B cell (primary cell): ENCODE results near the gene ATN1. TPM values are rescaled to one million over a fixed set of nuclear protein-coding genes. Genes with fewer than 3 reads are reported as not detected.

Source experiments
- ATAC-seq: fragments of 200-7000 bp; cut with Tn5 transposase; one replicate; pipeline ENCODE4 v1.10.0; 2021; ENCODE audit warnings: low read depth, mild to moderate bottlenecking, moderate number of reproducible peaks, moderate library complexity
- CTCF ChIA-PET: fragments of 350-600 bp; sonication (Branson Sonifier 250); formaldehyde crosslinking; loops from one replicate; lab custom pipeline; 2021; ENCODE audit warnings: antibody characterized with exemption, inconsistent platforms; lab: Charles Lee
- POLR2A ChIA-PET: fragments of 350-600 bp; sonication (Branson Sonifier 250); formaldehyde crosslinking; loops from one replicate; lab custom pipeline; 2021; ENCODE audit warnings: antibody characterized with exemption; lab: Charles Lee
- DNase-seq: peaks from one replicate; pipeline ENCODE4 v3.0.0; 2013
- H2AFZ ChIP-seq: 2 replicates; pipeline ENCODE4 v1.6.1; 2012; ENCODE audit warnings: mild to moderate bottlenecking, low read depth, low read length; ENCODE audit not compliant: insufficient read depth, poor library complexity, severe bottlenecking
- H3K27ac ChIP-seq, 2 donors: 1 replicate in 1 of 2; 2 replicates in 1 of 2; pipeline ENCODE4 v1.5.1; 2012 to 2013; ENCODE audit warnings: low read length in 2 of 2, mild to moderate bottlenecking in 2 of 2, moderate library complexity in 1 of 2
- H3K27me3 ChIP-seq, 4 experiments: fragments of 200-600 bp in 1 of 4; sonication (generic) in 1 of 4; replicated peaks in 1 of 4; 1 replicate in 2 of 4; 2 replicates in 2 of 4; pipeline versions ENCODE4 v1.6.1 to v1.7.0; 2013 to 2016; ENCODE audit warnings: low read length in 3 of 4, mild to moderate bottlenecking in 2 of 4, mixed read lengths in 1 of 4, moderate library complexity in 1 of 4; ENCODE audit not compliant: insufficient read depth in 4 of 4, control insufficient read depth in 3 of 4; ENCODE audit errors: control extremely low read depth in 1 of 4
- H3K36me3 ChIP-seq, 2 experiments: replicated peaks in 1 of 2; 1 replicate in 1 of 2; 2 replicates in 1 of 2; pipeline versions ENCODE4 v1.6.1 to v1.7.1; 2013; ENCODE audit warnings: low read length in 1 of 2; ENCODE audit not compliant: insufficient read depth in 2 of 2, control insufficient read depth in 1 of 2; ENCODE audit errors: control extremely low read depth in 1 of 2, extremely low read depth in 1 of 2
- H3K4me1 ChIP-seq, 2 donors: fragments of 200-600 bp in 1 of 2; sonication (generic) in 1 of 2; 1 replicate in 1 of 2; 2 replicates in 1 of 2; pipeline versions ENCODE4 v1.5.1 to v1.6.1; 2013 to 2017; ENCODE audit warnings: low read length in 2 of 2; ENCODE audit not compliant: control insufficient read depth in 2 of 2, insufficient read depth in 2 of 2
- H3K4me2 ChIP-seq: replicated peaks from 2 replicates; pipeline ENCODE3; 2012; ENCODE audit warnings: mild to moderate bottlenecking, low read depth, low read length; ENCODE audit not compliant: poor library complexity, severe bottlenecking
- H3K4me3 ChIP-seq, 5 experiments: fragments of 200-600 bp in 1 of 5; sonication (generic) in 1 of 5; 1 replicate in 3 of 5; 2 replicates in 2 of 5; pipeline versions ENCODE4 v1.5.1 to v1.7.0; 2011 to 2016; ENCODE audit warnings: low read length in 4 of 5, mild to moderate bottlenecking in 4 of 5, low read depth in 2 of 5, control low read depth in 1 of 5, moderate library complexity in 1 of 5; ENCODE audit not compliant: insufficient read depth in 1 of 5; ENCODE audit errors: control extremely low read depth in 1 of 5, extremely low read depth in 1 of 5
- H3K79me2 ChIP-seq: fragments of 200-600 bp; sonication (generic); one replicate; pipeline ENCODE4 v1.6.0; 2016; ENCODE audit warnings: low read length; ENCODE audit not compliant: control insufficient read depth, insufficient read depth
- H3K9ac ChIP-seq: fragments of 200-600 bp; sonication (generic); 2 replicates; pipeline ENCODE4 v1.6.1; 2017; ENCODE audit warnings: mild to moderate bottlenecking, low read length, moderate library complexity
- H3K9me3 ChIP-seq, 3 donors: one replicate each; pipeline versions ENCODE4 v1.6.1 to v1.7.1; 2013; ENCODE audit warnings: low read length in 2 of 3; ENCODE audit not compliant: control insufficient read depth in 2 of 3, insufficient read depth in 1 of 3; ENCODE audit errors: control extremely low read depth in 1 of 3
- H4K20me1 ChIP-seq: 2 replicates; pipeline ENCODE4 v1.6.0; 2012; ENCODE audit warnings: mild to moderate bottlenecking, low read length; ENCODE audit not compliant: insufficient read depth, control insufficient read depth, poor library complexity, severe bottlenecking
- H3K27ac Mint-ChIP-seq: one replicate; pipeline ENCODE4 v1.8.0; 2021; ENCODE audit warnings: mixed read lengths
- H3K27me3 Mint-ChIP-seq: one replicate; pipeline ENCODE4 v1.8.0; 2021; ENCODE audit warnings: mixed read lengths
- H3K4me1 Mint-ChIP-seq: one replicate; pipeline ENCODE4 v1.8.0; 2021; ENCODE audit warnings: mixed read lengths
- H3K4me3 Mint-ChIP-seq: one replicate; pipeline ENCODE4 v1.8.0; 2021; ENCODE audit warnings: mixed read lengths
- H3K9me3 Mint-ChIP-seq: one replicate; pipeline ENCODE4 v1.8.0; 2022; ENCODE audit warnings: mixed read lengths; ENCODE audit not compliant: insufficient read depth
- EZH2 ChIP-seq: IDR thresholded peaks from 2 replicates; pipeline ENCODE4 v1.6.1; 2012; ENCODE audit warnings: borderline replicate concordance, low read depth, mild to moderate bottlenecking, moderate library complexity, low read length; ENCODE audit not compliant: insufficient read depth, poor library complexity, severe bottlenecking
- WGBS: methylation state at CpG from one replicate; pipeline ENCODE4 v1.1.5; 2013; ENCODE audit warnings: missing lambda C conversion rate; ENCODE audit not compliant: insufficient coverage; 5-methylcytosine and 5-hydroxymethylcytosine counted together
- intact Hi-C: fragments of 100-400 bp; cut with micrococcal nuclease; formaldehyde crosslinking; loops from one replicate; pipeline ENCODE4 v1.10.0; 2022
- polyA plus RNA-seq: library from polyadenylated mRNA; depleted of rRNA; stranded (reverse); fragments of >200 nt; gene quantifications from 2 replicates; pipeline ENCODE4 v1.2.3, GENCODE V29; 2012
- total RNA-seq, 2 donors: library from RNA; stranded (reverse); fragments of 120-200 nt in 1 of 2; gene quantifications; 1 replicate in 1 of 2; 2 replicates in 1 of 2; pipeline versions ENCODE4 v1.2.3 to v1.2.4, GENCODE V29; 2013 to 2022
- TF ChIP-seq, protein P1 (sequence below): fragments of 200-600 bp; IDR thresholded peaks from one replicate; pipeline ENCODE4 v1.8.0; 2022; ENCODE audit warnings: antibody characterized with exemption, mild to moderate bottlenecking

ATN1 gene
- total and polyA plus RNA-seq, 2 donors (not counting 1 experiment from before 2014, with no cell fraction given): 21.0 to 50.8 TPM

DNA sequence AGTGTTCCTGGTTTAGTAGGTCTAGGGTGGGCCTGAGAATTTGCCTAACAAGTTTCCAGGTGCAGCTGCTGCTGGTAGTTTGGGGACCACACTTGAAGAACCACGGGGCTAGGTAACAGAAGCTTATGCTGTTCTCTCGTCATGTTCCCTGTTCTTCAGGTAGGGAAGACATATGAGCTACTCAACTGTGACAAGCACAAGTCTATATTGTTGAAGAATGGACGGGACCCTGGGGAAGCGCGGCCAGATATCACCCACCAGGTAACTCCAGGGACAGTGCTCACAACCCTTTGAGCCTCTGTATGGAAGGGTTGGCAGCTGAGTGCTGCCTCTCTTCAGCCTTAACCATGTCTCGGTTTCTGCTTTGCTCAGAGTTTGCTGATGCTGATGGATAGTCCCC is 46.4 kb downstream of the ATN1 start:
- Histone ChIP-seq H4K20me1 (peaks cover 20% of the 10 kb centered on the region), H3K79me2 (peaks cover 53% of the 10 kb centered on the region), H3K9me3 (no peaks in the 10 kb centered on the region), H3K36me3 (peaks cover 1 to 48% of the 10 kb centered on the region in 2 experiments), H3K9ac (no peak overlapping the region), H3K4me3 (no peak overlapping the region), H3K27ac (no peak overlapping the region), H3K4me1 (peaks cover 14 to 19% of the 10 kb centered on the region in 2 donors), H3K4me2 (no peak overlapping the region), H3K27me3 (no peaks in the 10 kb centered on the region), H2AFZ (no peak overlapping the region)
- POLR2A ChIA-PET: no interaction called here
- TF ChIP-seq EZH2: no peak
- TF ChIP-seq, protein P1, sequence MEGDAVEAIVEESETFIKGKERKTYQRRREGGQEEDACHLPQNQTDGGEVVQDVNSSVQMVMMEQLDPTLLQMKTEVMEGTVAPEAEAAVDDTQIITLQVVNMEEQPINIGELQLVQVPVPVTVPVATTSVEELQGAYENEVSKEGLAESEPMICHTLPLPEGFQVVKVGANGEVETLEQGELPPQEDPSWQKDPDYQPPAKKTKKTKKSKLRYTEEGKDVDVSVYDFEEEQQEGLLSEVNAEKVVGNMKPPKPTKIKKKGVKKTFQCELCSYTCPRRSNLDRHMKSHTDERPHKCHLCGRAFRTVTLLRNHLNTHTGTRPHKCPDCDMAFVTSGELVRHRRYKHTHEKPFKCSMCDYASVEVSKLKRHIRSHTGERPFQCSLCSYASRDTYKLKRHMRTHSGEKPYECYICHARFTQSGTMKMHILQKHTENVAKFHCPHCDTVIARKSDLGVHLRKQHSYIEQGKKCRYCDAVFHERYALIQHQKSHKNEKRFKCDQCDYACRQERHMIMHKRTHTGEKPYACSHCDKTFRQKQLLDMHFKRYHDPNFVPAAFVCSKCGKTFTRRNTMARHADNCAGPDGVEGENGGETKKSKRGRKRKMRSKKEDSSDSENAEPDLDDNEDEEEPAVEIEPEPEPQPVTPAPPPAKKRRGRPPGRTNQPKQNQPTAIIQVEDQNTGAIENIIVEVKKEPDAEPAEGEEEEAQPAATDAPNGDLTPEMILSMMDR: no peak
- no peak for ATAC-seq
- Mint-ChIP-seq H3K27ac (no peak overlapping the region), H3K27me3 (no peaks in the 10 kb centered on the region), H3K4me1 (peaks cover 27% of the 10 kb centered on the region), H3K9me3 (no peaks in the 10 kb centered on the region), H3K4me3 (no peak overlapping the region)
- intact Hi-C loops: no loop called here
- no peak for DNase-seq
- WGBS: 80% methylated on average over 6 of the region's 6 CpGs
- CTCF ChIA-PET: interaction anchor here (0.8 to 2.3 kb wide), 5 partner anchors 30 to 145 kb away, joined by 3 to 9 read pairs (median 3); partner anchors contain the start of genes C12orf57 and RNU7-1

DNA sequence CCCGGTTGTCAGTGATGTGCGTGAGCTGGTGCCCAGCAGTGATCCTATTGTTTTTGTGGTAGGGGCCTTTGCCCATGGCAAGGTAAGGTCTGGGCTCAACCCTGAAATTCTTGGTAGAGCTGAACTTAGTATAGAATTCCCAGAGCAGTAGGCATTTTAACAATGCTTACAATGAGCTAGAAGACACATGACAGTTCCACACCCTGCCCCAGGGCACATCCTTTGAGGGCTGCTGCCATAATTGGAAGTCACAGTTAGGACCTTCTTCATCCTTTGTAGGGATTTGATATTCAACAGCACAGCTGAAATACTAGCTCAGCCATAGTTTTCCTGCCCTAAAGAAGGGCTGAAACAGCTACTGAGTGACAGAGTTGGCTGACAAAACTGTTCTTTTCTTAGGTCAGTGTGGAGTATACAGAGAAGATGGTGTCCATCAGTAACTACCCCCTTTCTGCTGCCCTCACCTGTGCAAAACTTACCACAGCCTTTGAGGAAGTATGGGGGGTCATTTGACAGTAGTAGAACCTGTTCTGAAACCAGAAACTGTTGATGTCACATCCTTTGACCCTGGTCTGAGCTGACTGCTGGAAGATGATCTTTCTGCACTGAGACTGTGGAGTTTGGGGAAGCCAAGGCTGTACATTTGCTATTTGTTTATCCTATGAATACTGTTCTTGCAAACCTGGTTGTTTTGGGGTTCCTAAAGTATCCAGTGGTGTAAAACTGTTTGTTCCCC is 47.7 kb downstream of the ATN1 start:
- CTCF ChIA-PET: interaction anchor here (0.8 to 2.3 kb wide), 6 partner anchors 31 to 209 kb away, joined by 3 to 9 read pairs (median 4); partner anchors contain the start of genes C12orf57, C1R, LPCAT3 and RNU7-1
- Histone ChIP-seq H3K27ac (no peak overlapping the region), H4K20me1 (peaks cover 17% of the 10 kb centered on the region), H3K4me3 (no peak overlapping the region), H3K4me2 (no peak overlapping the region), H3K27me3 (no peaks in the 10 kb centered on the region), H3K9me3 (no peaks in the 10 kb centered on the region), H3K79me2 (peaks cover 41% of the 10 kb centered on the region), H3K4me1 (peaks cover 7 to 9% of the 10 kb centered on the region in 2 donors), H3K9ac (no peak overlapping the region), H3K36me3 (peaks cover 1 to 53% of the 10 kb centered on the region in 2 experiments), H2AFZ (no peak overlapping the region)
- intact Hi-C loops: no loop called here
- no peak for TF ChIP-seq EZH2
- TF ChIP-seq, protein P1: no peak
- H3K4me1 Mint-ChIP-seq: peaks cover 18% of the 10 kb centered on the region
- no peak overlapping the region for H3K27ac Mint-ChIP-seq
- no peaks in the 10 kb centered on the region for H3K27me3 Mint-ChIP-seq
- ATAC-seq: no peak
- no peak for DNase-seq
- H3K9me3 Mint-ChIP-seq: no peaks in the 10 kb centered on the region
- no peak overlapping the region for H3K4me3 Mint-ChIP-seq
- 90% methylated on average over 2 of the region's 2 CpGs for WGBS
- POLR2A ChIA-PET: no interaction called here
